GM18502 (cell line): Measurements from ENCODE around the gene SUPV3L1.

Source experiments
- ATAC-seq: cut with Tn5 transposase; IDR thresholded peaks from one replicate; pipeline ENCODE4 v1.9.1; 2021; ENCODE audit warnings: mild to moderate bottlenecking; ENCODE audit not compliant: unreplicated experiment, poor library complexity

SUPV3L1 gene

DNA sequence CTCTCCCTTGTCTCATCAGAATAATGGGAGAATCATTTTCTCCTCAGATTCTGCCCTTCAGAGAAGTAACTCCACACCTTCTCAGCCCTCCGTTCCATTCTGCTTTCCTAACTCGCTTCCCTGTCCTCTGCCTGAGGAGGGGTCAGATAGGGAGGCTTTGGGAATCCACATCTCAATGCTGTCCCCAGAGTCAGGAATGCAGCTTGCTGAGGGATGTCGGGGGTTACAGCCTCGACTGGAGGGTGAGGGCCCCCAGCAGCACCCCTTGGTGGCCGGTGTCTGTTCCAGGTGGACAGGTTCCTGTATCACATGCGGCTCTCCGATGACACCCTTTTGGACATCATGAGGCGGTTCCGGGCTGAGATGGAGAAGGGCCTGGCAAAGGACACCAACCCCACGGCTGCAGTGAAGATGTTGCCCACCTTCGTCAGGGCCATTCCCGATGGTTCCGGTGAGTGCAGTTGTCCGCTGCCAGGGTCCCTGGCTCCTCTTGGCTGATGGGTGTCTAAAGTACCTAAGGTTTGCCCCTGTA is 47.0 kb downstream of the SUPV3L1 start:
- ATAC-seq = no peak

DNA sequence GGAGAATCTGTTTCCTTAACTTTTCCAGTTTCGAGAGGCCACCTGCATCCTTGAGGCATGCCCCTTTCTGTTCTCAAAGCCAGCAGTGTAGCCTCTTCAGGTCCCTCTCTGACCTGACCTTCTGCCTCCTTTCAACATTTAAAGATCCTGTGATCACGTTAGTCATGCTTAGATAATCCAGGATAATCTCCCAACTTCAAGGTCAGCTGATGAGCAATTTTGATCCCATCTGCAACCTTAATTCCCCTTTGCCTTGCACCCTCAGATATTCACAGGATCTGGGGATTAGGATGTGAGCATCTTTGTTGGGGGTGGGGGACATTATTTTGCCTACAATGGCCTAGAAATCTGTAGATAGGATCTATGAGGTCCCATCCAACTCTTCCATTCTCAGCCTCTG is 48.1 kb downstream of the SUPV3L1 start:
- no peak for ATAC-seq

DNA sequence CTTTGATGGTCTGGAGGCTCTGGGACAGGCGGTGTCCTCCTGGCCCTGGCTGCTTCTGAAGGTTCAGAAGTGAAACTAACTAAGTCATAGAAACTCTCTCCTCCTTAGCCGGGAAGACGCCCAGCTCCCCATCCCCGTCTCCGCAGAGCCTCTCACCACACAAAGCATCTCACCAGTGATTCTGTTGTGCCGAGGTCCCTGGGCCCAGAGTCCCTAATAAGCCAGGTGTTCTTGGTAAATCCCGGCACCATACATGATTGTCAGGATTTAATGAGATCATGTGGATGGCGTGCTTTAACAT is 49.5 kb downstream of the SUPV3L1 start:
- ATAC-seq = no peak

DNA sequence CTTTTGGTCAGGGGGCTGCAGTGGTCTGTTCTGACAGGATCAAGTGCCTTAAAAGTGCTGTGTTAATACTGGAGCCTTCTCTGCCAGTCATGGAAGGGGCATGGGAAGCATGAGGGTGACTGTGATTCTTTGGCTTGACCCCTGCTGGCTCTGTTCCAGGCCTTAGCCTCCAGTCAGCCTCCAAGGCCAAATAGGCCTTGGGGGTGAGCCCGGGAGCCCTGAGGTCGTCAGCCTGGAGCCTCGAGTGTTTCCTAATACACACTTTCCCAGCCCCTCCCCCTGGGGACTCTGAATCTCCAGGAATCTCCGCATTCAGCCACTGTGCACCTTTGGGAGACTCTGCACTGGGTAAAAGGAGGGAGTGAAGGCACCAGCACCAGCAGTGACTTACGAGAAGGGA is 50.1 kb downstream of the SUPV3L1 start:
- no peak for ATAC-seq

DNA sequence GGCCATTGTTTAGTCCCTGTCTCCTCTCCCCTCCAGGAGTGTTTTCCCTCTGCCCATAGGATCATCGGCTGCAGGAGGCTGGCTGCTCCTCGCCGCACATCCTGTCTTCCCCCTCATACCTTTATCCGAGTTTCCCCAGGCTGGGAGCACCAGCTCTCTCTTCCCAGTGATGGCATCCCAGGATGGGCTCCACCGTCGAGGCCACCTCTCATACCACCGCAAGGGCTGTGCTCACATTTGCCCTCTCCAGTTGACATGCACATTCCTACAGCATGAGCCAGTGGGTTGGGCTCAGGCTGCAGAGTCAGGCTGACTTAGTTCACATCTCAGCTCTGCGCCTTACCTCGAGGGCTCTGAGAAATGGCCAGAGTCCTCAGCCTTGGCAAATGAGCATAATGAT is 52.2 kb downstream of the SUPV3L1 start:
- no peak for ATAC-seq

DNA sequence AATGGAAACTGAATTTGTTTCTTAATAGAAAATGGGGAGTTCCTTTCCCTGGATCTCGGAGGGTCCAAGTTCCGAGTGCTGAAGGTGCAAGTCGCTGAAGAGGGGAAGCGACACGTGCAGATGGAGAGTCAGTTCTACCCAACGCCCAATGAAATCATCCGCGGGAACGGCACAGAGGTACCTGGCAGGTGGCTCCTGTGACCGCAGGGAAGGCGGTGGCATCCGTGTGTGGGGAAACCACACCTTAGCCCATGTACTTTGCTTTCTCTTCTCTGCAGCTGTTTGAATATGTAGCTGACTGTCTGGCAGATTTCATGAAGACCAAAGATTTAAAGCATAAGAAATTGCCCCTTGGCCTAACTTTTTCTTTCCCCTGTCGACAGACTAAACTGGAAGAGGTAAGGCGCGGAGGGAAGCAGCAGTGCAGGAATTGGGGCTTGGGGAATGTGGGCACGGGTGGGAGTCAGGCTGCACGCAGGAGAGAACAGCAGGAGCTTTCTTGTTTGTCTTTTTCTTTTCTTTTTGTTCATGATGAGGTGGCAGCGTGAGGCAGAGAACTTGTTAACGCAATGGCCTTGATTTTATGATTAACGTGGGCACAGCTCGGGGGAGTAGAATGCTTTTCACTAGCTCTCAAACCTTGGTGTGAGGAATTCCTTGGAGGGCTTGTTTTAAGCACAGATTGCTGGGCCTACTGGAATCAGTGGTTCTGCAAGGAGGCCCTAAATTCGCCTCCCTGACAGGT is 52.9 kb downstream of the SUPV3L1 start:
- ATAC-seq = no peak

DNA sequence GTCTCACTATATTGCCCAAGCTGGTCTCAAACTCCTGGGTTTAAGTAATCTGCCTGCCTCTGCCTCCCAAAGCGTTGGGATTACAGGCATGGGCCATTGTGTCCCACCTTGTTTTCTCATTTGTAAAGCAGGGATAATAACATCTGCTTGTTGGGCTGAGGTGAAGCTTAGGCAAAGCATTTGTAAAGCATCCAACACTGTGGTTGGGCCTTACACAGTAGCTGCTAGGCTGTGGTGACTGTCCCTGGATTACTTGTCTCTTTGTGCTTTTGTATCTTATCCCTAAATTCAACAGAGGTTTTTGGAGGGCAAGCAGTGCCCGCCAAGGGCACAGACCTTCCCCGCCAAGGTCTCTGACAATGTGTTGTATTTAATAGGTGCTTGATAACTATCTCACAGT is 54.4 kb downstream of the SUPV3L1 start:
- ATAC-seq = no peak

DNA sequence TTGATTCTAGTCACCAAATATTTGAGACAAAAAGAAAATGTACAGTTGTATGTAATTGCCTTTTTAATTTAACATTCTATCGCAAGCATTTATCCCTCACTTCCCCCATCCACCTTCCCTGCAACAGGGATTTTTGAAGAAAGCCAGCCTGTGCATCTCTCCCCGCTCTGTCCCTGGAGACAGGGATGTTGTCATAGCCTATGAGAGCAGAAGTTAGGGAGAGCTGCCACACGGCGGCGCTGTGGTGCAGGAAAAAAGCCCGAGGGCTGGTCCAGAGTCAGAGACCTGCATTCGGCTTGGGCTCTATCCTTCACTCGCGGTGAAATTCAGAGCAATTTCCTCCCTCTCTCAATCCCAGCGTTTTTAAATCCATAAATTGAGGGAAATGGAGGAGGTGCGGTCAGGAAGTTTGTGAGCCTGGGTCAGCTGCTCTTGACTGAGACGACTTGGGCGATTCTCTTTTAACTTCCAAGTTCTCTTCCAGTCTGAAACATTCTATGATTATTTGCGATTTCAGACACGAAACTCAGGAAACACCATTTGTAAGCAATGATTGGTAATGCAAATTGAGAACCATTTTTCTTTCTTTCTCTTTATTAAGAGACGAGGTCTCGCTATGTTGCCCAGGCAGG is 57.6 kb downstream of the SUPV3L1 start:
- ATAC-seq = peak; percentile 88

DNA sequence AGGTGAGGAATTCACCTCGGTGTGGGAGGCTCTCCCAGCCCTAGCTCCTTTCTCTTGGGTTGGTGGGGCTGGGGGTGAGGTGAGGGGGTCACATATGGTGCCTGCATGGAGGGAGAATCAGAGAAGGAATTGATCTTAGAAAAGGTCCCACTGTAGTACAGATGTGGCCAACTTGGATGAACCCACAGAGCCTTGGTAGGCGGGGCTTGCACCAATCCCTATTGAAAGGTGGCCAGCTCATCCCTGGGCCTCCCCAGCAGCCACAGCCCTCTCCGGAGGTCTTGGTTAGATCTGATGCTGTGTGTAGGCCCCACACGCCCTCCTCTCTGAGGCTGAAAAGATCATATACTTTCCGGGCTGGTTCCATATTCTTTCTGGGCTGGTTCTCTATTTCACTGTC is 59.1 kb downstream of the SUPV3L1 start:
- no peak for ATAC-seq

DNA sequence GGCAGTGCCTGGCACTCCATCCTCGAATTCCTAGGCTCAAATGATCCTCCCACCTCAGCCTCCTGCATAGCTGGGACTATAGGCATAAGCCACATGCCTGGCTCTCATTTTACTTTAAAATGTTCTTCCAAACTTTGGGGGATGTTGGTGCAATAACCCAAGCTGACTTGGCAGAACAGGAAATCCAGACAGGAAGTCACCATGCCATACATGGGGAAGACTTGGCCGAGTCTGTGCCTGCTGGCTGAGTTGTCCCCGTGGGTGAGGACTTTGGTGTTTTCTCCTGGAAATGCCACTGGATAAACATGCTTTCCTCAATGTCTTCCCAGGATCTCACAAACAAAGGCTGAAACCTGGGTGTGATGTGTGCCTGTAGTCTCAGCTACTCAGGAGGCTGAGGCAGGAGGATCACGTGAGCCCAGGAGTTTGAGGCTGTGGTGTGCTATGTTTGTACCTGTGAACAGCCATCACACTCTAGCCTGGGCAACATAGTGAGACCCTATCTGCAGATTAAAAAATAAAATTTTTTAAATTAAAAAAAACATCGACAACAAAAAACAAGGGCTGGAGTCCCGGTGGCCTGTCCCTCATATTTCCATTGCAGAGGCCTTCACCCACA is 59.9 kb downstream of the SUPV3L1 start:
- no peak for ATAC-seq

DNA sequence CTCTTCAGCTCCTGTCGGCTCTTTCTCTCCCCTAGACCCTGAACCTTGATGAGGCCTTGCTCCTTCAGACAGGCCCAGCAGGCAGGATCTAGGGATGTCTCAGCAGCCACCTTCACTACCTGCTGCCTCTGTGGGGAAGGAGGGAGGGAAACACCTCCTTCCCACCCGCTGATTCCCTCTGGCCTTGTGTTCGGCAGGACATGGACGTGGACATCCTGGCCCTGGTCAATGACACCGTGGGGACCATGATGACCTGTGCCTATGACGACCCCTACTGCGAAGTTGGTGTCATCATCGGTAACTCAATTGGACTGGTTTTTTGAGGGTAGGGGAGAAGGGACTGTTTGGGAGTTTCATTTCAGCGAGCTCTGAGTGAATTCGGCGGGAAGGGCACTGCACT is 60.4 kb downstream of the SUPV3L1 start:
- ATAC-seq = no peak

DNA sequence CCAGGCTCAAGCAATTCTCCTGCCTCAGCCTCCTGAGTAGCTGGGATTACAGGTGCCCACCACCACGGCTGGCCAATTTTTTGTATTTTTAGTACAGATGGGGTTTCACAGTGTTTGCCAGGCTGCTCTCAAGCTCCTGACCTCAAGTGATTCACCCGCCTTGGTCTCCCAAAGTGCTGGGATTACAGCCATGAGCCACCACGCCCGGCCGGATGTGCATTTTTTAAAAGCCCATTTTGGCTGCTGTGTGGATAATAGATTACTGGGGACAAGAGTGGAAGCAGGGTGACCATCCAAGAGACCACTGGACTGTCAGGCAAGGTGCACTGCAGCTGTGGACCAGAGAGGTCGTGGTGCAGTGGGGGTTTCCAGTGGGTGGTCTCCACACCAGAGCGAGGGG is 61.5 kb downstream of the SUPV3L1 start:
- ATAC-seq = no peak

DNA sequence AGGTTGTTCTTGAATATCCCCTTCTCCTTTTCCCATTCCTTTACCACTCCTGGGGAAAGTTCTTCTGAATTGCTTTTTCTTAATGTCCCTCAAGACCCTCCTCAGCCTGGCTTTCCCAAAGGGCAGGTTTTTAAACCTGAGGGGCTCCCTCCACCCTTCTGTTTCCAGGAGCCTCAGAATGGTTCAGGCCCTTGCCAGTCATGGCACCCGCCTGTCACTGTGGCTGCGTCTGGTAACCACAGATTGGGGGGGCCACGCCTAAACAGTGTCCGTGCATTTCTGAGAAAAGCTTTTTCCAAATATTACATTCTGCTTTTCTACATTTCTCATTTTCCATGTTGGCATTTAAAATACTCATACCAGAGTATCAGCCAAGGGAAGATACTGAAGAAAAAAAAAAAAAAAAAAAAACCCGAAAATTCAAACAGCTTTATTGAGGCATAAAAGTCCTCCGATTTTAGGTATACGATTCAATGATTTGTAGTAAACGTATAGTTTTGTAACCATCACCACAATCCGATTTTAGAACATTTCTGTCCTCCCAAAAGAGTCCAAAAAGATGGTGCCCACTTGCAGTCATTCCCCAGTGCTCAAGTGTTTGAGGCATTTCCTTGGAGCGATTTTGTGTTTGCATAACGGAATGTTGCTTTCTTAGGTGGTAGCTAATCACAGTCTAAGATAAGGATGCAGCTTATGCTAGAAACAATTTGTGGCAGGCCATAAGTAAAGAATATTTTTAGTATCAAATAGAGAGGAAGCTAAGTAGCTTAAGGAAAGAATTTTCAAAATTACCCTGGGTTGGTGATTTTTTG is 62.2 kb downstream of the SUPV3L1 start:
- no peak for ATAC-seq

DNA sequence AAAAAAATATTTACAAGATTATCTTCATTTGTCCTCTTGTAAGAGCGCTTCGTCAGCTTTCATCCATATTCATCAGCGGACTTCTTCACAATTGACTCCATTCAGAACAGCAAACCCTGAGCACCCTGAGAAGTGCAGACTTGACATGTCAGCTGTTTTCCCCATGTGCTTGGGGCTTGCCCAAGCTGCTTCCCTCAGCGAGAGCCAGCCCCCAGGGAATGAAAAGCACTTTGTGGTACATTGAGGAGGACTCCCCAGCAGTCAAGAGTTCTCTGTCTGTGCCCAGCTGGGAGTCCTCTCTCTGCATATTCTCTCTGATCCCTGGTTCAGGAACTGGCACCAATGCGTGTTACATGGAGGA is 62.8 kb downstream of the SUPV3L1 start:
- ATAC-seq = no peak

DNA sequence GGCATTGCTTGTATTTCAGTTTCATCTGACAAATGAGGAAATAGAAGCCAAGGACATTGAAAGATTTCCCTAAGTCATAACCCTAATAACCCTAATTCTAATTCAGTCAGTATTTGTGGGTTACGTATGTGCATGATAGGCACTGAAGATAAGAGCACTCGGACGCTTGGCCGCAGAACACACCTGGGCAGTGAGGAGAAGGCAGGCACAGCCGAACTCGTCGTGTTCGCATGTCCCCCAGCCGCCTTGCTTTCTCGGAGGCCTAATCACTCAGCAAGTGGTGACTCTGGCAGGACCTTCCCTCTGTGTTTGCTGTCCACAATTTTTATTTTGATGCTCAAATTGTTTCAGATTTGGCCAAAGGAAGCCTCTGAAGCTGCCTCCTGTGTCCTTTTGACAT is 63.8 kb downstream of the SUPV3L1 start:
- ATAC-seq = no peak

DNA sequence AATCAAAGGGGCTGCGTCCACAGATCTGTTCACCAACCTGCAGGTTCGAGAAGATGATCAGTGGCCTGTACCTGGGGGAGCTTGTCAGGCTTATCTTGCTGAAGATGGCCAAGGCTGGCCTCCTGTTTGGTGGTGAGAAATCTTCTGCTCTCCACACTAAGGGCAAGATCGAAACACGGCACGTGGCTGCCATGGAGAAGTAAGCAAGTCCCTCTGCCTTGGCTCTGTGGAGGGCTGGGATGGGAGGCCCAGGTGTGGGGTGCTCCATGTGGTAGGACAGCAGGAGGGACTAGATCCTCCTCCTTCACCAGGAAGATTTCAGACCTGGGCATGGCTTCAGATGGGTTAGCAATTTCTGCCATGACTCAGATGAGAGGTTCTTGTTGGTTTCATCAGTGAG is 66.0 kb downstream of the SUPV3L1 start:
- ATAC-seq = no peak

DNA sequence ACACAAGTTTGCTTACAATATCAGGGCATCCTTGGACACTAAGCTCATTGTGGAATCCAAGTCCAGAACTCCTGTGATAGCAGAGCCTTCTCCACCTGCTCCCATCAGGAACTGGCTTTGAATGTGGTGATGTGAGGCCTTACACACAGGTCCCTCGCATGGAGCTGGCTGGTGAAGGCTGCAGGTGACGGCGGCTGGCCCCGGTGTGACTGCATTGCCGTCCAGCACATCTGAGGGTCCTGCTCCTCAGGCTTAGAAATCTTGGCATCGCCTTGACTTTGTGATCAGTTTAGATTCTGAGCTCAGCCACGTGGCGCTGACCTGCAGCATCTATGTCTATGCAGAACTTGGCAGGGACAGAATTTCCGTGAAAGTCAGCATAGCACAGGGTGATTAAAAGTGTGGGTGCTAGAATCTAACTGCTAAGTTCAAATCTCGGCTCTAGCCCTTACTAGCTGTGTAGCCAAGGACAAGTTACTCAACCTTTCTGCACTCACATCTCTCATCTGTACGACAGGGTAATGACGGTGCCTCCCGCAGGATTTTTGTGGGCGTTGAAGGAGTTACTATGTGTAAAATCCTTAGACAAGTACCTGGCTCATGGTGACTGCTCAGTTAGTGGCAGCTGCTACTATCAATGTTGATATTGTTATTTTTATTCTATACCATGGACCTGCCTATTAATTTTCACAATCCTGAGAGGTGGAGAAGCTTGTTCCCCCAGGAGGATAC is 66.7 kb downstream of the SUPV3L1 start:
- no peak for ATAC-seq

DNA sequence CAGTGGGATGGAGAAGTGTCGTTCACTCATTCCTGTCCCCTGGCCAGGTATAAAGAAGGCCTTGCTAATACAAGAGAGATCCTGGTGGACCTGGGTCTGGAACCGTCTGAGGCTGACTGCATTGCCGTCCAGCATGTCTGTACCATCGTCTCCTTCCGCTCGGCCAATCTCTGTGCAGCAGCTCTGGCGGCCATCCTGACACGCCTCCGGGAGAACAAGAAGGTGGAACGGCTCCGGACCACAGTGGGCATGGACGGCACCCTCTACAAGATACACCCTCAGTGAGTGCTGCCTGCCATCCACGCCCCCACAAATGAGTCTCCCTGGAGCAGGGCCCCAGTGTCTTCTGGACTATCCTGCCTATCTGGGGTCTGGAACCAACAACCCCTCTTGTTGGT is 67.3 kb downstream of the SUPV3L1 start:
- ATAC-seq = no peak

DNA sequence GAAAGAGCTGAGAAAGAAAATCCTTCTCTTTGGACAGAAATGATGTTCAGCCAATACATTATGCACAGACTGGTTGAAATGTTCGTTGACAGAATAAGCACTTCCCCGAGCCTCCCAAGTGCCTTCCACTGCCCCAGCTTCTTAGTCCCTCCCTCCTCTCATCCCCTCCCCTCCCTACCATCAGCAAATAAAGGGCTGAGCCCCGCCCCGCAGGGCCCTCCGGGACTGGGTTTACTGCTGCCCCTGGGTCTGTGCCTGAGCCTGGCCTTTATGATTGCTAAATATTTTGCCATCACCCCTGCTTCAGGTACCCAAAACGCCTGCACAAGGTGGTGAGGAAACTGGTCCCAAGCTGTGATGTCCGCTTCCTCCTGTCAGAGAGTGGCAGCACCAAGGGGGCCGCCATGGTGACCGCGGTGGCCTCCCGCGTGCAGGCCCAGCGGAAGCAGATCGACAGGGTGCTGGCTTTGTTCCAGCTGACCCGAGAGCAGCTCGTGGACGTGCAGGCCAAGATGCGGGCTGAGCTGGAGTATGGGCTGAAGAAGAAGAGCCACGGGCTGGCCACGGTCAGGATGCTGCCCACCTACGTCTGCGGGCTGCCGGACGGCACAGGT is 68.2 kb downstream of the SUPV3L1 start:
- ATAC-seq = no peak

DNA sequence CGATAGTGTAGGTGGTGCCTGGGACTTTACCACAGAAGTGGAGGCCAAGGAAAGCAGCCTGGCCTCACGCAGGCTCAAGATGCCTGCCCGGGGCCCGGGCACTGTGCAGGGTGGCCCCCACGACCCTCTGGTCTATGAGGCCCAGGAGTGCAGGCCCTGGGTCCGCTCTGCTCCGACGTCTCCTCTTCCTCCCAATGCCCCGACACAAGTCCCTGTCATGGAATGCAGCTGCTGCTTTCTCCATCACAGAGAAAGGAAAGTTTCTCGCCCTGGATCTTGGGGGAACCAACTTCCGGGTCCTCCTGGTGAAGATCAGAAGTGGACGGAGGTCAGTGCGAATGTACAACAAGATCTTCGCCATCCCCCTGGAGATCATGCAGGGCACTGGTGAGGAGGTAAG is 70.0 kb downstream of the SUPV3L1 start:
- ATAC-seq = no peak
